Right cardiac atrium (tissue), 5 donors: ENCODE results near the gene GIGYF2. TPM values are rescaled to one million over a fixed set of nuclear protein-coding genes. Genes with fewer than 3 reads are reported as not detected.

Experiments used
- ATAC-seq, 2 donors: fragments of 200-7000 bp; cut with Tn5 transposase; one replicate each; pipeline versions ENCODE4 v1.8.0 to v1.9.1; 2020; ENCODE audit warnings: moderate library complexity in 2 of 2, mild to moderate bottlenecking in 1 of 2
- DNase-seq, 3 donors: peaks; one replicate each; pipeline ENCODE4 v3.0.0-alpha.2; 2020
- H3K27ac ChIP-seq: one replicate; pipeline ENCODE4 v1.5.1; 2013; ENCODE audit warnings: mild to moderate bottlenecking, low read length, control low read depth, moderate library complexity
- H3K27me3 ChIP-seq: one replicate; pipeline ENCODE4 v1.6.1; 2013; ENCODE audit not compliant: control insufficient read depth, insufficient read depth
- H3K4me1 ChIP-seq: one replicate; pipeline ENCODE4 v1.6.1; 2013; ENCODE audit warnings: low read length; ENCODE audit not compliant: control insufficient read depth, insufficient read depth
- H3K4me3 ChIP-seq: one replicate; pipeline ENCODE4 v1.5.1; 2013; ENCODE audit warnings: low read length, control low read depth
- H3K9me3 ChIP-seq: one replicate; pipeline ENCODE4 v1.6.1; 2013; ENCODE audit warnings: low read length; ENCODE audit not compliant: control insufficient read depth
- WGBS: extraction: QIAGEN DNeasy Blood & Tissue Kit; methylation state at CpG from one replicate; pipeline ENCODE4 v1.1.7; 2013; 5-methylcytosine and 5-hydroxymethylcytosine counted together
- intact Hi-C, 4 donors: fragments of 100-400 bp; cut with DNase I; formaldehyde crosslinking; loops; one replicate each; pipeline versions ENCODE4 v1.11.0 to v1.14.0; 2022 to 2023
- polyA plus RNA-seq: library from polyadenylated mRNA; stranded (reverse); fragments of 200-250 nt; gene quantifications from one replicate; pipeline ENCODE4 v1.2.3, GENCODE V29; 2013
- total RNA-seq, 4 donors: library from RNA; stranded (reverse); fragmentation: NEBNext Ultra II Directional; extraction: Animal tissue kit (Norgen Biotek cat#: 25700); gene quantifications; one replicate each; pipeline ENCODE4 v1.2.1, GENCODE V29; 2021
- donor health status: healthy with polysubstance abuse.
- donor health status: DM: no; HTN: yes; CAD: no.
- donor health status: DM: no; HTN: no; CAD: no.
- donor health status: DM: no; HTN: yes; CAD: no; lungs with severe emphysema.
- donor health status: DM: yes; HTN: yes; CAD: no.

GIGYF2 gene
- total and polyA plus RNA-seq, 5 donors = 21.6 to 68.2 (median 61.3) TPM

- H3K9me3 ChIP-seq = no peaks in the 10 kb centered on the region
- no peak overlapping the region for H3K4me3 ChIP-seq
- DNase-seq (peak in 2 of 3 donors; percentile 14 to 37), ATAC-seq (peak; percentile 66 to 71)
- intact Hi-C loops = no loop called here
- H3K27ac ChIP-seq = peak overlapping the region; percentile 77
- WGBS = 63% methylated on average over 5 of the region's 5 CpGs
- H3K4me1 ChIP-seq = no peaks in the 10 kb centered on the region
- no peaks in the 10 kb centered on the region for H3K27me3 ChIP-seq
These were observed 112.4 kb downstream of the GIGYF2 start for GRCh38 chr2:232809349-232810124.

DNA sequence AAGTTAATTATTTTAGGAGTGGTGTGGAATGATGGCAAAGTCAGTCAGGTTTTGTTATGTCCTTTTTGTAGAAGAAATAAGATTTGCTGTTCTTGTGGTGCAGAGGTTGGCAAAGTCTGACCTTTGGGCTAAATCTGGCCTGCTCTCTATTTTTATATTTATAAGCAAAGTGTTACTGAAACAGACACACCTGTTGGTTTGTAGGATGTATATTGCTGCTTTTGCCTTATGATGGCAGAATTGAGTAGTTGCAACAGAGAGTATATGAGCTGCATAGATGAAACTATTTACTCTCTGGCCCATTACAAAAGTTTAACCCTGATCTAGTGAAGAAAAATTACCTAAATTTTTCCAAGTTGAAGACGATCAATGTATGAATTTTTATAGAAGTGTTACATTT is 113.3 kb downstream of the GIGYF2 start:
- Histone ChIP-seq H3K27me3 (no peaks in the 10 kb centered on the region), H3K9me3 (no peaks in the 10 kb centered on the region), H3K4me3 (no peak overlapping the region), H3K27ac (no peak overlapping the region), H3K4me1 (peaks cover 1% of the 10 kb centered on the region)
- DNase-seq (no peak), ATAC-seq (no peak)
- intact Hi-C loops = no loop called here
- 96% methylated on average over 1 of the region's 1 CpG for WGBS

DNA sequence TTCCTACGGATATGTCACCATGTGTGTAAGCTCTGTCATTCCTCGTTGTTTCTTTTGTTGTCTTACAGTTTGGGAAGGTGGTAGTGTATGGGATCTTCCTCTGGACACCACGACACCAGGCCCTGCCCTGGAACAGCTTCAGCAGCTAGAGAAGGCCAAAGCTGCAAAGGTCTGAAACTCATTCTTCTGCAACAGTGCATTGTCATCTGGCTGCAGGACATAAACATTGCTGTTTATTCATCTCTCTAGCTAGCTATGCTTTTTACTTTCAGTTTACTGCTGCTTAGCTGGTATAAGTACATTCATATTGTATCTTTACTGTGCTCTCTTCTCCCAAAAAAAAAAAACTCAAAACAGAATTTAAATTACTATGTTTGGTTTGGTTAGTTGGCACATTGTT is 118.4 kb downstream of the GIGYF2 start:
- Histone ChIP-seq H3K4me3 (no peak overlapping the region), H3K27ac (no peak overlapping the region), H3K27me3 (no peaks in the 10 kb centered on the region), H3K4me1 (peaks cover 1% of the 10 kb centered on the region), H3K9me3 (no peaks in the 10 kb centered on the region)
- no peak for ATAC-seq
- 95% methylated on average over 3 of the region's 3 CpGs for WGBS
- DNase-seq = no peak
- intact Hi-C loops = no loop called here

DNA sequence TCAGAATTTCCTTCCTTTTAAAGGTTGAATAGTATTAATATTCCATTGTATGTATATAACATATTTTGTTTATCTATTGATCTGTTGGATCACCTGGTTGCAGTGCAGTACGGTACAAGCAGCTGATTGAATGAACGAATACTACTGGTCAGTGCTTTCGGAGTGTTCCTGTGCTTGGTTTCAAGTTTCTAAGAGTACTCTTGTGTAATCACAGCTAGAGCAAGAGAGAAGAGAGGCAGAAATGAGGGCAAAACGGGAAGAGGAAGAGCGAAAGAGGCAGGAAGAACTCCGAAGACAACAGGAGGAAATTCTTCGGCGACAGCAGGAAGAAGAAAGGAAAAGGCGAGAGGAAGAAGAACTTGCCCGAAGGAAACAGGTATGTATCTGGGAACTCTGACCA is 119.5 kb downstream of the GIGYF2 start:
- 61% methylated on average over 10 of the region's 10 CpGs for WGBS
- no peak overlapping the region for H3K4me3 ChIP-seq
- intact Hi-C loops = no loop called here
- no peak overlapping the region for H3K27ac ChIP-seq
- no peaks in the 10 kb centered on the region for H3K9me3 ChIP-seq
- H3K4me1 ChIP-seq = peaks cover 1% of the 10 kb centered on the region
- ATAC-seq (no peak), DNase-seq (no peak)
- H3K27me3 ChIP-seq = no peaks in the 10 kb centered on the region

DNA sequence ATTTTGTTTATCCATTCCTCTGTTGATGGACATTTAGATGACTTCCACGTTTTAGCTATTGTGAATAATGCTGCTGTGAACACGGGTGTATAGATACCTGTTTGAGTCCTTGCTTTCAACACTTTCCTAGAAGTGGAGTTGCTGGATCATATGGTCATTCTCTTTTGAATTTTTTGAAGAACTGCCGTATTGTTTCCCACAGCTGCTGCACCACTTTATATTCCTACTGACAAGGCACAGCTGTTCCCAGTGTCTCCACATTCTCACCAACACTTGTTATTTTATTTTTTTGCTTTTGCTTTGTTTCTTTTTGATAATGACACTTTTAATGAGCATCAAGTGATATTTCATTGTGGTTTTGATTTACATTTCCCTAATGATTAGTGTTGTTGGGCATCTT is 120.6 kb downstream of the GIGYF2 start:
- intact Hi-C loops = no loop called here
- Histone ChIP-seq H3K27ac (no peak overlapping the region), H3K4me3 (no peak overlapping the region), H3K4me1 (peaks cover 1% of the 10 kb centered on the region), H3K9me3 (no peaks in the 10 kb centered on the region), H3K27me3 (no peaks in the 10 kb centered on the region)
- no peak for DNase-seq
- no peak for ATAC-seq
- 67% methylated on average over 3 of the region's 3 CpGs for WGBS

- ATAC-seq = no peak
These were observed 132.9 kb downstream of the GIGYF2 start for GRCh38 chr2:232829988-232830387.

GRCh38 chr2:232831496-232831895 is 134.4 kb downstream of the GIGYF2 start:
- Histone ChIP-seq H3K4me1 (peaks cover 6% of the 10 kb centered on the region), H3K27ac (no peak overlapping the region), H3K9me3 (no peaks in the 10 kb centered on the region), H3K27me3 (no peaks in the 10 kb centered on the region), H3K4me3 (no peak overlapping the region)
- intact Hi-C loops = no loop called here
- DNase-seq (no peak), ATAC-seq (no peak)
- 86% methylated on average over 3 of the region's 3 CpGs for WGBS

More at GRCh38 chr2:232829988-232830387, 132.9 kb downstream of the GIGYF2 start:
- H3K27ac ChIP-seq = no peak overlapping the region
- 92% methylated on average over 3 of the region's 3 CpGs for WGBS
- H3K4me1 ChIP-seq = no peaks in the 10 kb centered on the region
- no peaks in the 10 kb centered on the region for H3K9me3 ChIP-seq
- no peak overlapping the region for H3K4me3 ChIP-seq
- no peaks in the 10 kb centered on the region for H3K27me3 ChIP-seq
- no peak for DNase-seq
- intact Hi-C loops = no loop called here

DNA sequence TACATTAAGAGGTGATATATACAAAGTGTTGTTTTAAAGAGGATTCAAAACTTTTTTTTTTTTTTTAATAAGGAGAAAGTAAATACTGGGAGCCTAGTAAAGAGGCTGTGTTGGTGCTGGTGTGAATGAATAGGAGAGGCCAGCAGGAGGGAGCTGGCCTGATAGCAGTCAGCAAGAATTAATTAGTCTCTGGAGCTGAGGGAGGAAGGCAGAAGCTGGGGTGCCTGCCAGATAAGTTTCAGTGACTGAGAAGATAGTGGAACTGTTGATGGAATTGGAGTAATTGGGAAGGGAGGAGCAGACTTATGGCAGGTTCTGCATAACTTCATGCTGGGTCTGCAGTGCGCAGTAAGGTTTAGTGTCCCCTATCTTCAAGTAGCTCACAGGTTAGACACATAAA is 136.7 kb downstream of the GIGYF2 start:
- 74% methylated on average over 1 of the region's 1 CpG for WGBS
- H3K9me3 ChIP-seq = no peaks in the 10 kb centered on the region
- intact Hi-C loops = no loop called here
- peak in 1 of 3 donors; percentile 50 for DNase-seq
- no peak overlapping the region for H3K4me3 ChIP-seq
- peak; percentile 52 to 66 for ATAC-seq
- H3K27ac ChIP-seq = no peak overlapping the region
- H3K4me1 ChIP-seq = peaks cover 6% of the 10 kb centered on the region
- no peaks in the 10 kb centered on the region for H3K27me3 ChIP-seq

GRCh38 chr2:232835687-232836208 is 138.6 kb downstream of the GIGYF2 start:
- H3K27ac ChIP-seq = peak overlapping the region; percentile 6
- no peaks in the 10 kb centered on the region for H3K27me3 ChIP-seq
- H3K9me3 ChIP-seq = no peaks in the 10 kb centered on the region
- H3K4me1 ChIP-seq = peaks cover 6% of the 10 kb centered on the region
- peak in 2 of 3 donors; percentile 20 to 47 for DNase-seq
- intact Hi-C loops = no loop called here
- H3K4me3 ChIP-seq = no peak overlapping the region
- ATAC-seq = peak; percentile 60 to 80
- WGBS = 54% methylated on average over 14 of the region's 14 CpGs

DNA sequence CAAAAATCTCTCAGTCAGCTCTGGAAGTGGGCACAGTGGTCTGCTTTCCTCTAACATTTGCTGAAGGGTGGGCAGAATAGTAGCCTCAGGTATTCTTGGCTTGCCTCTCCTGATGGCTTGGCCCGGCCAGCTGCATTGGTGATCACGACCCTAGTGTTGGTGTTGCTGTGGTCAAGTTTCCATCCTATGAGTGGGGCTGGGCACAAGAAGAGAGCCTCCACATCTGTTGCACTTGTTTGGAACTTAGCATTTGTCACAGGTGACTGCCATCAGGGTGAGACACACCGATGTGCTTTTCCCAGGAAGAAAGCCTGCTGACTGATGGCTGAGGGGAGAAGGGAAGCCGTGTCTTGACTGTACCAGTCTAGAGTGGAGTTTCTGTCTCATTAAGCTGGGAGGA is 139.8 kb downstream of the GIGYF2 start:
- intact Hi-C loops = no loop called here
- Histone ChIP-seq H3K27me3 (no peaks in the 10 kb centered on the region), H3K9me3 (no peaks in the 10 kb centered on the region), H3K27ac (no peak overlapping the region), H3K4me3 (no peak overlapping the region), H3K4me1 (peaks cover 6% of the 10 kb centered on the region)
- DNase-seq (no peak), ATAC-seq (no peak)
- WGBS = 94% methylated on average over 4 of the region's 4 CpGs

- DNase-seq = no peak
- ATAC-seq = no peak
- Histone ChIP-seq H3K9me3 (no peaks in the 10 kb centered on the region), H3K4me1 (peaks cover 6% of the 10 kb centered on the region), H3K4me3 (no peak overlapping the region), H3K27ac (no peak overlapping the region), H3K27me3 (no peaks in the 10 kb centered on the region)
- intact Hi-C loops = no loop called here
- 39% methylated on average over 2 of the region's 2 CpGs for WGBS
These were observed 141.3 kb downstream of the GIGYF2 start for GRCh38 chr2:232838406-232838874.
